Upper lobe of right lung (tissue), 1 donor: ENCODE results near the gene HOXC4. TPM values are rescaled to one million over a fixed set of nuclear protein-coding genes. Genes with fewer than 3 reads are reported as not detected.

Experiments used
- ATAC-seq: fragments of 200-7000 bp; cut with Tn5 transposase; one replicate; pipeline ENCODE4 v1.9.1; 2020; ENCODE audit warnings: mild to moderate bottlenecking, moderate library complexity
- DNase-seq: peaks from one replicate; pipeline ENCODE4 v3.0.0-alpha.2; 2020
- H3K27ac ChIP-seq: fragments of 200-600 bp; one replicate; pipeline ENCODE4 v1.8.0; 2022
- H3K27me3 ChIP-seq: fragments of 200-600 bp; one replicate; pipeline ENCODE4 v1.8.0; 2022; ENCODE audit warnings: mild to moderate bottlenecking
- H3K36me3 ChIP-seq: fragments of 200-600 bp; one replicate; pipeline ENCODE4 v1.8.0; 2022
- H3K4me1 ChIP-seq: fragments of 200-600 bp; one replicate; pipeline ENCODE4 v1.8.0; 2022
- H3K4me3 ChIP-seq: fragments of 200-600 bp; one replicate; pipeline ENCODE4 v1.8.0; 2022; ENCODE audit warnings: mild to moderate bottlenecking
- H3K9me3 ChIP-seq: fragments of 200-600 bp; one replicate; pipeline ENCODE4 v1.8.0; 2022
- intact Hi-C: fragments of 100-400 bp; cut with DNase I; formaldehyde crosslinking; loops from one replicate; pipeline ENCODE4 v1.11.0; 2022
- total RNA-seq: library from RNA; stranded (reverse); fragmentation: NEBNext Ultra II Directional; extraction: Animal tissue kit (Norgen Biotek cat#: 25700); gene quantifications from one replicate; pipeline ENCODE4 v1.2.1, GENCODE V29; 2021
- TF ChIP-seq, protein P1 (sequence below): fragments of 200-600 bp; IDR thresholded peaks from one replicate; pipeline ENCODE4 v1.8.0; 2022; ENCODE audit warnings: antibody characterized with exemption
- donor health status: DM: no; HTN: yes; CAD: no; lungs with severe emphysema.

HOXC4 gene
- total RNA-seq, 1 donor from 2014 or later, result 0.61 TPM

DNA sequence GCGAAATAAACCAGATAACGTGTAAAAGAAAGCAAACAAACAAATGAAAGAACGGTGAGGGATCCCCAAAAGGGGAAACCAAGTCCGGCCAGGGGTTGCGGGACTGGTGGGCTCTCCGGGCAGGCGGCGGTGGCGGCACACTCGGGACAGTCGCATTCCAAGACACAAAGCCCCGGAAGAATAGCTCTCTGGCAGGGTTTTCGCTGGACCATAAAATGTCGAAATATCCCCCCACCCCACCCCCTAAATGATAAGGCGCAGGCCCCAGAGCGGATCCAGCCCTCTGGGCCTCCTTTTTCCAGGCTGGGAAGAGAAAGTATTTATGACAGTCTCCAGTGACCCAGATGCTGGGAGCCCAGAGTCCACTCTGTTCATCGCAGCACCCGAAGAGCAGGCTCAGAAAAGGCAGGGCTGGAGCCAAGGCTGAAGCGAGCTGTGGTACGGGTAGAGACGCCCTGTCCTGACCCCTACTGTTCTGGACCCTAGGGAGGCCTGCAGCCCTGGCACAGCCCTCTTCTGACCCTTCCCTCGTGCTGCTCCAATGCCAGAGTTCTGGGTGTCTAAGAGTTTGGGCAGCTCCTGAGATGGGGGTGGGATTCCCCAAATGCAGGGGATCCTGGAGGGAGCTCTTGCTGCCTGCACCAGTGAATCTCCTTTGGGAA, 46.9 kb upstream of the HOXC4 start:
- H3K4me3 ChIP-seq, result peak overlapping the region; percentile 40
- TF ChIP-seq, protein P1, sequence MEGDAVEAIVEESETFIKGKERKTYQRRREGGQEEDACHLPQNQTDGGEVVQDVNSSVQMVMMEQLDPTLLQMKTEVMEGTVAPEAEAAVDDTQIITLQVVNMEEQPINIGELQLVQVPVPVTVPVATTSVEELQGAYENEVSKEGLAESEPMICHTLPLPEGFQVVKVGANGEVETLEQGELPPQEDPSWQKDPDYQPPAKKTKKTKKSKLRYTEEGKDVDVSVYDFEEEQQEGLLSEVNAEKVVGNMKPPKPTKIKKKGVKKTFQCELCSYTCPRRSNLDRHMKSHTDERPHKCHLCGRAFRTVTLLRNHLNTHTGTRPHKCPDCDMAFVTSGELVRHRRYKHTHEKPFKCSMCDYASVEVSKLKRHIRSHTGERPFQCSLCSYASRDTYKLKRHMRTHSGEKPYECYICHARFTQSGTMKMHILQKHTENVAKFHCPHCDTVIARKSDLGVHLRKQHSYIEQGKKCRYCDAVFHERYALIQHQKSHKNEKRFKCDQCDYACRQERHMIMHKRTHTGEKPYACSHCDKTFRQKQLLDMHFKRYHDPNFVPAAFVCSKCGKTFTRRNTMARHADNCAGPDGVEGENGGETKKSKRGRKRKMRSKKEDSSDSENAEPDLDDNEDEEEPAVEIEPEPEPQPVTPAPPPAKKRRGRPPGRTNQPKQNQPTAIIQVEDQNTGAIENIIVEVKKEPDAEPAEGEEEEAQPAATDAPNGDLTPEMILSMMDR, result no peak
- no peak for DNase-seq
- H3K4me1 ChIP-seq, result peaks cover 13% of the 10 kb centered on the region
- H3K27ac ChIP-seq, result no peak overlapping the region
- no peaks in the 10 kb centered on the region for H3K36me3 ChIP-seq
- no peaks in the 10 kb centered on the region for H3K9me3 ChIP-seq
- no peak for ATAC-seq
- intact Hi-C loops, result loop anchor here (5.0 kb wide), 1 partner anchor 191 kb away; no protein-coding TSS in a partner anchor
- H3K27me3 ChIP-seq, result peaks cover 91% of the 10 kb centered on the region

GRCh38 chr12:54007538-54008259, 45.9 kb upstream of the HOXC4 start:
- ATAC-seq, result no peak
- no peaks in the 10 kb centered on the region for H3K9me3 ChIP-seq
- intact Hi-C loops, result loop anchor here (5.0 kb wide), 1 partner anchor 190 kb away; no protein-coding TSS in a partner anchor
- H3K4me3 ChIP-seq, result no peak overlapping the region
- peaks cover 94% of the 10 kb centered on the region for H3K27me3 ChIP-seq
- peaks cover 13% of the 10 kb centered on the region for H3K4me1 ChIP-seq
- no peak for DNase-seq
- no peak overlapping the region for H3K27ac ChIP-seq
- TF ChIP-seq, protein P1, result no peak
- no peaks in the 10 kb centered on the region for H3K36me3 ChIP-seq

DNA sequence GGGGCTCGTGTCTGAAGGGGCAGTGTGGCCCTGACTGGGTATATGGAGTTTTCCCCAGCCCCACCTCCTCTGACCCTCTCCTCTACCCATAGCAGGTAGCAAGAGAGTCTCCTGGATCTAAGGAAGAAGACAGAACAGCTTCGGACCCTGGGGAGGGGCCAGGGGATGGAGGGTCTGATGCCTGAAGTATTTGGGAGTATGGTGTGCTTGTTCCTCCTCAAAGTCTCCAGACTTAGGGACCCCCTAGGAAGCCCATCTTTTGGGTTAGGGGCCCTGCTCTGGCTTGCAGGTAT, 45.4 kb upstream of the HOXC4 start:
- no peaks in the 10 kb centered on the region for H3K9me3 ChIP-seq
- DNase-seq (no peak), ATAC-seq (no peak)
- no peak overlapping the region for H3K4me3 ChIP-seq
- no peaks in the 10 kb centered on the region for H3K36me3 ChIP-seq
- TF ChIP-seq, protein P1, result no peak
- H3K4me1 ChIP-seq, result peaks cover 13% of the 10 kb centered on the region
- no peak overlapping the region for H3K27ac ChIP-seq
- H3K27me3 ChIP-seq, result peaks cover 94% of the 10 kb centered on the region
- intact Hi-C loops, result loop anchor here (5.0 kb wide), 1 partner anchor 189 kb away; no protein-coding TSS in a partner anchor

DNA sequence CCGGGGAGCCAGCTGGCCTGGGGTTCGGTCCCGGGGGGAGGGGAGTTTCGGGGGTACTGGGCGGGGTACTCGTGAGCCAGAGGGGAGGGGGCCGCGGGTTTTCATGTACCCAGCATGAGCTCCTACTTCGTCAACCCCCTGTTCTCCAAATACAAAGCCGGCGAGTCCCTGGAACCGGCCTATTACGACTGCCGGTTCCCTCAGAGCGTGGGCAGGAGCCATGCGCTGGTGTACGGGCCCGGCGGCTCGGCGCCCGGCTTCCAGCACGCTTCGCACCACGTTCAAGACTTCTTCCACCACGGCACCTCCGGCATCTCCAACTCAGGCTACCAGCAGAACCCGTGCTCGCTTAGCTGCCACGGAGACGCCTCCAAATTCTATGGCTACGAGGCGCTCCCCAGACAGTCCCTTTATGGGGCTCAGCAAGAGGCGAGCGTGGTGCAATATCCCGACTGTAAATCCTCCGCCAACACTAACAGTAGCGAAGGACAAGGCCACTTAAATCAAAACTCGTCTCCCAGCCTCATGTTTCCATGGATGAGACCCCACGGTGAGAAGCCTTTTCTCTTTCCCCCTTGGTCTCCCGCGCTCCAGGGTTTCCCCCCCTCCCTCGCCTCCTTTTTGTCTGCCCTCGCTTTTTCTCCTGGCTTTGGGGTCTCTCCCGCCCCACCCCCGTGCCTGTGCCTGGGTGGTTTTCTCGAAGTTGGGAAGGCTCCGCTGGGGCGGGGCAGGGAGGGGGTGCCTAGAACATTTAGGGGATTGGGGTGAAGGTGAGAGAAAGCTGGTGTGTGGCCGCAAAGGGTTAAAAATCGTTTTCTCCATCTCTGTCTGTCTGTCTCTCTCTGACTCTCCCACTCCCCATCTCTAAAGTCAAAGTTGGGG, 44.2 kb upstream of the HOXC4 start:
- no peaks in the 10 kb centered on the region for H3K9me3 ChIP-seq
- no peaks in the 10 kb centered on the region for H3K36me3 ChIP-seq
- H3K27ac ChIP-seq, result no peak overlapping the region
- TF ChIP-seq, protein P1, result no peak
- H3K27me3 ChIP-seq, result peaks cover 92% of the 10 kb centered on the region
- no peak for ATAC-seq
- peaks cover 13% of the 10 kb centered on the region for H3K4me1 ChIP-seq
- intact Hi-C loops, result loop anchor here (5.0 kb wide), 1 partner anchor 188 kb away; no protein-coding TSS in a partner anchor
- no peak for DNase-seq
- peak overlapping the region; percentile 21 for H3K4me3 ChIP-seq

GRCh38 chr12:54010053-54010971, 43.3 kb upstream of the HOXC4 start:
- Histone ChIP-seq H3K4me3 (no peak overlapping the region), H3K27ac (no peak overlapping the region), H3K4me1 (peaks cover 13% of the 10 kb centered on the region), H3K27me3 (peaks cover 92% of the 10 kb centered on the region), H3K9me3 (no peaks in the 10 kb centered on the region), H3K36me3 (no peaks in the 10 kb centered on the region)
- TF ChIP-seq, protein P1, result no peak
- intact Hi-C loops, result no loop called here
- DNase-seq (no peak), ATAC-seq (no peak)
